ENCODE results near the gene PSMD6.

Gene PSMD6

DNA sequence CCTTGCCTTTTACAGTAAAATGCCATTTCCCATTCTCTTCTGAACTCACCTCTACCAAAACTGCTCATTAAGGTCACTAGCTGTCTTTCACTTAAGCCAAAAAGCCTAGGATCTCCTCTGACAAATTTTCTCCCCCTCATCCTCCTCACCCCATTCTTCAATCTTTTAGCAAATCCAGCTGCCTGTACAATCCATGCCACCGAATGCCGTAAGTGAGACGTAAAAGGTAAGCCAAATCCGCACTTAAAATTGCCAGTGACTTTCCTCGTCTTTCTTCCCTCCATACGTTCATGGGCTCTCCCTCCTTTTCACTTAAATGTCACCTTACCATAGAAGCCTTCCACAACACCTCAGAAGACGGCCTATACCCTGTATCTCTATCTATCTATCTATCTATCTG lies 13.8 kb downstream of the PSMD6 start:
- no peak for DNase-seq (ENCODE audit: low read depth, low spot score)
- Histone ChIP-seq H3K27me3 (ENCODE audit: insufficient read depth, insufficient read length) (no peaks in the 10 kb centered on the region), H3K36me3 (ENCODE audit: insufficient read depth, insufficient read length, low read length) (peaks cover 98% of the 10 kb centered on the region), H3K9me3 (ENCODE audit: insufficient read depth, low read length) (no peaks in the 10 kb centered on the region), H3K9ac (ENCODE audit: insufficient read length, low read depth) (no peak overlapping the region), H3K4me1 (ENCODE audit: insufficient read depth, insufficient read length) (no peaks in the 10 kb centered on the region), H3K4me3 (ENCODE audit: insufficient read length, low read depth) (no peak overlapping the region)
- TF ChIP-seq SUZ12 (IDR thresholded peaks at IDR 0.05; ENCODE audit: extremely low read depth, insufficient read depth, insufficient read length): no peak
- TF ChIP-seq YY1 (IDR thresholded peaks at IDR 0.05; ENCODE audit: insufficient read depth, insufficient read length): no peak
- TF ChIP-seq ZNF274 (IDR thresholded peaks at IDR 0.05; ENCODE audit: low read depth, low read length): no peak

DNA sequence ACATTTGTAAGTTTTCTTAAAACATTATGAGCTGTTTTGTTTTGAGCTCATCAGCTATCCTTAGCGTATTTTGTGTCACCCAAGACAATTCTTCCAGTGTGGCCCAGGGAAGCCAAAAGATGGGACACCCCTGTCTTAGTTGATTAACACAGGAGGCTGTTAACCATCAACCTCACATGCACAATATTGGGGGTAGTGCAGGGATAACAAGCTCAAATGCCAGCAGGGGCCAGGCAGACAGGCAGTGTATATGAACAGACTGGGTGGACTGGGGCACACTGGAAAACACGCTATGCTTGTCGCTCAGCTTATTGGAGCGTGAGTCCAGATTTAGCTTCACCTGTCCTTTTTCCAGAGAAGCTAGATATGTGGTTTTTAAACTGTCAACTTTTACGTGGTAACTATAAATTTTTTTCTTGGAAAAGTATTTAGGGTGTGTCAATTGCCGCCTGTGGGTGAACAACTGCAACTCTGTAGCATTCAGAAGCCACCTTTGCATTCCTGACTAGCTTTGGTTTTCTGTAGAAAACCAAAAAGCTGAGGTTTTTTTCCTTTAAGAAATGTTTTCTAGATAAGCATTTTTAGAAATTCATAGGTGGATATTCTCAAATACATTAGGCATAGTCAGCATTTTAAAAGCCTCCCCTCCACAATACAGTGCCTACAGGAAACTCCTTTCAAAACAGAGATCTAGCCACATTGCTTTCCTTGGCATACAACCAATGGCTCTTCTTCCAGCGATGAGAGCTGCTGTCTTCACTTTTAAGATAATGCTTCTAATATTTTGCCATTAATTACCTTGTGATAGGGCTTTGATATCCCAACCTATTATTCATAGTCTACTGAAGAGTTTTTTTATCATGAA lies 14.6 kb downstream of the PSMD6 start:
- Histone ChIP-seq H3K4me1 (ENCODE audit: insufficient read depth, insufficient read length) (no peaks in the 10 kb centered on the region), H3K9me3 (ENCODE audit: insufficient read depth, low read length) (no peaks in the 10 kb centered on the region), H3K9ac (ENCODE audit: insufficient read length, low read depth) (no peak overlapping the region), H3K27me3 (ENCODE audit: insufficient read depth, insufficient read length) (no peaks in the 10 kb centered on the region), H3K4me3 (ENCODE audit: insufficient read length, low read depth) (no peak overlapping the region), H3K36me3 (ENCODE audit: insufficient read depth, insufficient read length, low read length) (peaks cover 98% of the 10 kb centered on the region)
- DNase-seq (ENCODE audit: low read depth, low spot score): no peak
- TF ChIP-seq ZNF274 (IDR thresholded peaks at IDR 0.05; ENCODE audit: low read depth, low read length) (no peak), SUZ12 (IDR thresholded peaks at IDR 0.05; ENCODE audit: extremely low read depth, insufficient read depth, insufficient read length) (no peak), YY1 (IDR thresholded peaks at IDR 0.05; ENCODE audit: insufficient read depth, insufficient read length) (no peak)

DNA sequence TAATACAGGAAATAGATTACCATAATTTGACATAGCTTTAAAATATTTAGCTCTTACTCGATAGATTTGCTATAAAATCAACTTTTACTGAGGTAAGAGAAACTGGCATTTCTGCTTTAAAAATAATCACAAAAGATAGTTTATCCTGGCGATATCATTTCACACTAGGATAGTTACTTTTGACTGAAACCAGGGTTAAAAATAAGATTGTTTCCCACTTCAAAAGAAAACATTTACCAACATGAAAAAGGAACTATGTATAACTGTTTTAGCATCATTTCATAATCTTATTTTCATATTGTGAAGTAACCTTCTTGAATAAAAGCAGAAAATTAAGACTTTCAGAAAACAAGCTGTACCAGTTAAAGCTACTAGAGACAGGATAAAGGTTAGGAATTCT lies 15.3 kb downstream of the PSMD6 start:
- no peak overlapping the region for H3K9ac ChIP-seq (ENCODE audit: insufficient read length, low read depth)
- no peak overlapping the region for H3K4me3 ChIP-seq (ENCODE audit: insufficient read length, low read depth)
- no peaks in the 10 kb centered on the region for H3K27me3 ChIP-seq (ENCODE audit: insufficient read depth, insufficient read length)
- no peak for DNase-seq (ENCODE audit: low read depth, low spot score)
- TF ChIP-seq YY1 (IDR thresholded peaks at IDR 0.05; ENCODE audit: insufficient read depth, insufficient read length) (no peak), SUZ12 (IDR thresholded peaks at IDR 0.05; ENCODE audit: extremely low read depth, insufficient read depth, insufficient read length) (no peak), ZNF274 (IDR thresholded peaks at IDR 0.05; ENCODE audit: low read depth, low read length) (no peak)
- H3K36me3 ChIP-seq (ENCODE audit: insufficient read depth, insufficient read length, low read length): peaks cover 93% of the 10 kb centered on the region
- no peaks in the 10 kb centered on the region for H3K9me3 ChIP-seq (ENCODE audit: insufficient read depth, low read length)
- no peaks in the 10 kb centered on the region for H3K4me1 ChIP-seq (ENCODE audit: insufficient read depth, insufficient read length)

DNA sequence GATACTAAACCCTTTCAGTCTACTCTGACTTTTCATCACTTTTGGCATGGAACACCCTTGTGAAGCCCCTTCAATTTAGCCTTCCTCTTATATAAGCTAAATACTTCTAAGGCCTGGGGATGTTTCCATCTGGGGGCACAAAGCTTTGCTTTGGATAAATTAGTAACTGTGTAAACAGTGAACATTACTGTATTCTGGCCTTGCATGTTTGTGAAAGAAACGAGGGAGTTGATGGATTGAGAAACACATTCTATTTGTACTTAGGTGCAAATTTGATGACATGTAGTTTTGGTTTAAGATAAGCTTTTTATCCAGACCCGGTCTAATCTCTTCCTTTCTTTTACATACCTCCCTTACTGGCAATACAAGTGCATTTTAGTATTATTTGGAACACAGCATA lies 19.7 kb downstream of the PSMD6 start:
- peaks cover 69% of the 10 kb centered on the region for H3K36me3 ChIP-seq (ENCODE audit: insufficient read depth, insufficient read length, low read length)
- no peak for TF ChIP-seq SUZ12 (IDR thresholded peaks at IDR 0.05; ENCODE audit: extremely low read depth, insufficient read depth, insufficient read length)
- no peak for TF ChIP-seq YY1 (IDR thresholded peaks at IDR 0.05; ENCODE audit: insufficient read depth, insufficient read length)
- no peak for TF ChIP-seq ZNF274 (IDR thresholded peaks at IDR 0.05; ENCODE audit: low read depth, low read length)

DNA sequence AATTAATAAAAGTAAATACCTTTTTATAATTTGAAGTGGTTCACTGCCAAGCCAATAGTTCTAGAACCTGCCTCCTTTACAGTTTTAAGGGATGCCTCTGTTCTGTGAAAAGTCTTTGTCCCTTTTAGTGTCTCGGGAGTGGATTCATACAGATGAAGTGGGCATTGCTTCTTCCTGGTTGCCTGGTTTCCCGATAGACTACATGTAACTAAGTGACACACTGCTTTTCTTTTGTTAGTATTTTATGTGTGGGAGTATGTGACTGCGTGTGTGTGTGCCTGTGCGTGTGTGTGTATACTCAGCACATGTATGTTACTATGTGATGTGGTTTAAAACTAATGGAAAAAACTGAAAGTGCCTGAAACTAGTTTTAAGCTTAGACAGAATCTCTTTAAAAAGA lies 21.1 kb downstream of the PSMD6 start:
- H3K9me3 ChIP-seq (ENCODE audit: insufficient read depth, low read length): no peaks in the 10 kb centered on the region
- no peaks in the 10 kb centered on the region for H3K4me1 ChIP-seq (ENCODE audit: insufficient read depth, insufficient read length)
- peaks cover 68% of the 10 kb centered on the region for H3K36me3 ChIP-seq (ENCODE audit: insufficient read depth, insufficient read length, low read length)
- H3K9ac ChIP-seq (ENCODE audit: insufficient read length, low read depth): no peak overlapping the region
- TF ChIP-seq ZNF274 (IDR thresholded peaks at IDR 0.05; ENCODE audit: low read depth, low read length): no peak
- no peak for DNase-seq (ENCODE audit: low read depth, low spot score)
- H3K27me3 ChIP-seq (ENCODE audit: insufficient read depth, insufficient read length): no peaks in the 10 kb centered on the region
- no peak overlapping the region for H3K4me3 ChIP-seq (ENCODE audit: insufficient read length, low read depth)

More for the DNA sequence above, 19.7 kb downstream of the PSMD6 start:
- DNase-seq (ENCODE audit: low read depth, low spot score): no peak
- no peak overlapping the region for H3K4me3 ChIP-seq (ENCODE audit: insufficient read length, low read depth)
- no peaks in the 10 kb centered on the region for H3K27me3 ChIP-seq (ENCODE audit: insufficient read depth, insufficient read length)
- no peak overlapping the region for H3K9ac ChIP-seq (ENCODE audit: insufficient read length, low read depth)
- no peaks in the 10 kb centered on the region for H3K9me3 ChIP-seq (ENCODE audit: insufficient read depth, low read length)
- no peaks in the 10 kb centered on the region for H3K4me1 ChIP-seq (ENCODE audit: insufficient read depth, insufficient read length)

DNA sequence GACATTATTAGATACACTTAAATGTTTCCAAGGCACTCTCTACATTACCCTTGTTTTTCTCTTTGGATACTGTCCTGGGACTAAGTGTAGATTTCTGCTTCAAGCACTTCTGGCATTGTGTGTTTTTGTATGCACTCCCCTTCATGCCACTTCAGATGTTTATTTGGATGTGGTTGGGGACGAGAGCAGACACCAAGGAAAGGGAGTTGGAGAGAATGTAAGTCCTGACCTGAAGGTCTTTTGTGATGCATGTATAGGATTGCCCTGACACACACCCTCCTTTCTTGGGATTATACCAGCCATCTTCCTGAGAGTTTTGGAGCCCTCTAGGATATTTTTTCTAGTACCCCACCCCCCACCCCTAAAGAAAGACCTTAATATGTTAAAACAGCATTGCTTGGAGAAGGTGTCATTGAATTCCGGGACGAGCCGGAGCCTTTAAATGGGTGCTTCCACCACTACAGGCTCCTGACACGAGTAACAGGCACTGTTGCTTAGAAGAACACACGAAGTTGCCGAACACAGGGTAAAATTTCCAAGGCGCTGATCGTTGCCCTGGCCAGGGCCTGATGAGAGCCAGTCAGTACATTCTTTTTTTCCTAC lies 22.7 kb downstream of the PSMD6 start:
- Histone ChIP-seq H3K9ac (ENCODE audit: insufficient read length, low read depth) (no peak overlapping the region), H3K4me3 (ENCODE audit: insufficient read length, low read depth) (no peak overlapping the region), H3K27me3 (ENCODE audit: insufficient read depth, insufficient read length) (no peaks in the 10 kb centered on the region), H3K4me1 (ENCODE audit: insufficient read depth, insufficient read length) (no peaks in the 10 kb centered on the region), H3K36me3 (ENCODE audit: insufficient read depth, insufficient read length, low read length) (peaks cover 66% of the 10 kb centered on the region), H3K9me3 (ENCODE audit: insufficient read depth, low read length) (no peaks in the 10 kb centered on the region)
- TF ChIP-seq SUZ12 (IDR thresholded peaks at IDR 0.05; ENCODE audit: extremely low read depth, insufficient read depth, insufficient read length) (no peak), ZNF274 (IDR thresholded peaks at IDR 0.05; ENCODE audit: low read depth, low read length) (no peak), YY1 (IDR thresholded peaks at IDR 0.05; ENCODE audit: insufficient read depth, insufficient read length) (no peak)
- DNase-seq (ENCODE audit: low read depth, low spot score): peak; percentile 56

DNA sequence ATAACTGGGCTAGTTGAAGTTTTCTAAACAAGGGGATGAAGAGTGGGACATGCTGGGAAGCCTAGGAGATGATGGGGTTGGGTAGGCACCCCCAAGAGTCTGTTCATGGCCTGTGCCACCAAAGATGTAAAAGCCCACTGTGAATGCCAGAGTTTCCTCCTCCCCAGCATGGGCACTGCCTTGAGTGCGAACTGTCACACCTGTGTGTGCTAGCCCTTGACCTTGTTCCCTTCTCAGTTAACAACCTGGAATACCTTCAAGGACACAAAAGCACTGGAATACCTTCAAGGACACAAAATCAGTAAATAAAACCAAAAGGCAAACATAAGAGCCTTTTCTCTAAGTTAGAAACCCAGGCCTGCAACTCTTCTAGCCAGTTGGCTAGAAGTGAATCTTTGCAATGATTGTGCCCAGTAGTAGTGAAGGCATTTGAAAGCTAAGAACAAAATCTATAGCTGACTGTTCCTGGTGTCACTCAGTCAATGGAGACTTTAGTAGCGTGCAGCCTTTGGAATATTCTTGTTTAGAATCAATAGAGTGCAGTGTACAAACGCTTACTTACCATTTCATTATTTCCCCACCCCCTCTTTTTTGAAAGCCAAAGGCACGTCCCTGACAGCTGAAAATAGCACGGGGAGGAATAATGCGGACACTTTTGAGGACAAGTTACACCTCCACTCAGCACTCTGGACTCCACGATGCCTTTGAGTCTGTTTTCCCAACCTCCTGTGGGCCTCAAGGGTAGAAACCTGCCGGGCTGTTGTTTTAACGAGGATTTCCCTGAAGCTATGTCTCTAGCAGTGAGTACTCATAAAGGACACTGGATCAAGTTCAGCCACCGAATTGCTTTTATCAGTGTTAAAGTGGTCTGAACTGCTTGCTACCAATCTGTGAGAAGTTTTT lies 24.2 kb downstream of the PSMD6 start:
- no peak for TF ChIP-seq ZNF274 (IDR thresholded peaks at IDR 0.05; ENCODE audit: low read depth, low read length)
- no peak for TF ChIP-seq YY1 (IDR thresholded peaks at IDR 0.05; ENCODE audit: insufficient read depth, insufficient read length)
- no peak for TF ChIP-seq SUZ12 (IDR thresholded peaks at IDR 0.05; ENCODE audit: extremely low read depth, insufficient read depth, insufficient read length)
- Histone ChIP-seq H3K9me3 (ENCODE audit: insufficient read depth, low read length) (no peaks in the 10 kb centered on the region), H3K9ac (ENCODE audit: insufficient read length, low read depth) (no peak overlapping the region), H3K4me1 (ENCODE audit: insufficient read depth, insufficient read length) (peaks cover 3% of the 10 kb centered on the region), H3K27me3 (ENCODE audit: insufficient read depth, insufficient read length) (no peaks in the 10 kb centered on the region), H3K36me3 (ENCODE audit: insufficient read depth, insufficient read length, low read length) (peaks cover 65% of the 10 kb centered on the region), H3K4me3 (ENCODE audit: insufficient read length, low read depth) (no peak overlapping the region)
- no peak for DNase-seq (ENCODE audit: low read depth, low spot score)

Measured in NT2/D1 (cell line).